ENCODE measurements around the gene IQSEC1.

IQSEC1 gene

DNA sequence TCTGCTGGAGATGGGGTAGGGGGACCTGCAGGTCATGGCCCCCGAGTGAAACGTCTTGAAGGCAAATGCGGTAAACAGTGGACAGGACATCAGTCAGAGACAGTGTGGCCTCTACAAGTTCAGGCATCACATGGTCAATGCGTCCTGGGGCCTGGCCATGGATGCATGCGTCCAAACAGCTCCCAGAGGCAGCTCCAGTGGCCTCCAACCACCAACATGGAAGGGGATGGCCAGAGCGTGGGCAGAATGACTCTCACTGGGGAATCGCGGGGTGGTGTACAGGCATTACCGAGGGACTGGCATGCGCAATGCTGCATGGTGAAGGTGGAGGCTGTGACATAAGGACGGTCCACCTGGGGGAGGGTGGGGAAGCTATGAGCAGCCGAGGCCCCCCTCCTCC, 35.6 kb upstream of the IQSEC1 start:
- TF ChIP-seq YY1 (IDR thresholded peaks at IDR 0.05; ENCODE audit: low read depth) (no peak), CEBPB (IDR thresholded peaks at IDR 0.05) (no peak)

DNA sequence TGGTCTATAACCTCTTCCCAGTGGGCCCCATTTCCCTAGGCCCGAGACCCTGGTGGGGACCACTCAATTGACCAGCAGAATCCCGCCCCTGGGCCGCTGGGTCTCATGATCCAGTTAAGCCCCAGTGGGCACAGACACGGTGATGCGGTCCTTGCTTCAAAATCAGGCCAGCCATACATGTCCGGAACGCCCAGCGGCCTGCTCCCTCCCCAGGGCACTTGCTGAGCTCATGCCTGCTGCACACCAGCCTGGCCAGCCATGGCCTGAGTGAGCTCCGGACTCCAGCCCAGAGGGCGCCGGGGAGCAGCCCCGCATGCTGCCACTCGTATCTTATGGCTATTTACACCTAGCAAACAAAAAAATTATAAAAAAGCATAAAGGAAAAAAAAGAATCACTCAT, 34.4 kb upstream of the IQSEC1 start:
- TF ChIP-seq TCF12 (IDR thresholded peaks at IDR 0.05; ENCODE audit: low read depth) (no peak), EP300 (IDR thresholded peaks at IDR 0.05; ENCODE audit: borderline replicate concordance) (no peak), CEBPB (IDR thresholded peaks at IDR 0.05) (no peak)

GRCh38 chr3:13106308-13107001, 33.2 kb upstream of the IQSEC1 start:
- TF ChIP-seq TAF1 (IDR thresholded peaks at IDR 0.05; ENCODE audit: low read depth) (no peak), TCF12 (IDR thresholded peaks at IDR 0.05; ENCODE audit: low read depth) (no peak), TEAD4 (IDR thresholded peaks at IDR 0.05) (no peak), NFIC (IDR thresholded peaks at IDR 0.05) (no peak), CEBPB (IDR thresholded peaks at IDR 0.05) (no peak), USF1 (IDR thresholded peaks at IDR 0.05) (no peak), EP300 (IDR thresholded peaks at IDR 0.05; ENCODE audit: borderline replicate concordance) (no peak), YY1 (IDR thresholded peaks at IDR 0.05; ENCODE audit: low read depth) (no peak), CREB1 (IDR thresholded peaks at IDR 0.05; ENCODE audit: low read depth) (no peak), EGR1 (IDR thresholded peaks at IDR 0.05) (no peak), ZBTB7A (IDR thresholded peaks at IDR 0.05; ENCODE audit: low read depth) (no peak), FOXM1 (IDR thresholded peaks at IDR 0.05; ENCODE audit: borderline replicate concordance, low read depth) (no peak), RAD21 (IDR thresholded peaks at IDR 0.05; ENCODE audit: low read depth) (no peak)
- TF ChIP-seq, protein P1, sequence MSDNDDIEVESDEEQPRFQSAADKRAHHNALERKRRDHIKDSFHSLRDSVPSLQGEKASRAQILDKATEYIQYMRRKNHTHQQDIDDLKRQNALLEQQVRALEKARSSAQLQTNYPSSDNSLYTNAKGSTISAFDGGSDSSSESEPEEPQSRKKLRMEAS (IDR thresholded peaks at IDR 0.05): no peak
- TF ChIP-seq, protein P2, sequence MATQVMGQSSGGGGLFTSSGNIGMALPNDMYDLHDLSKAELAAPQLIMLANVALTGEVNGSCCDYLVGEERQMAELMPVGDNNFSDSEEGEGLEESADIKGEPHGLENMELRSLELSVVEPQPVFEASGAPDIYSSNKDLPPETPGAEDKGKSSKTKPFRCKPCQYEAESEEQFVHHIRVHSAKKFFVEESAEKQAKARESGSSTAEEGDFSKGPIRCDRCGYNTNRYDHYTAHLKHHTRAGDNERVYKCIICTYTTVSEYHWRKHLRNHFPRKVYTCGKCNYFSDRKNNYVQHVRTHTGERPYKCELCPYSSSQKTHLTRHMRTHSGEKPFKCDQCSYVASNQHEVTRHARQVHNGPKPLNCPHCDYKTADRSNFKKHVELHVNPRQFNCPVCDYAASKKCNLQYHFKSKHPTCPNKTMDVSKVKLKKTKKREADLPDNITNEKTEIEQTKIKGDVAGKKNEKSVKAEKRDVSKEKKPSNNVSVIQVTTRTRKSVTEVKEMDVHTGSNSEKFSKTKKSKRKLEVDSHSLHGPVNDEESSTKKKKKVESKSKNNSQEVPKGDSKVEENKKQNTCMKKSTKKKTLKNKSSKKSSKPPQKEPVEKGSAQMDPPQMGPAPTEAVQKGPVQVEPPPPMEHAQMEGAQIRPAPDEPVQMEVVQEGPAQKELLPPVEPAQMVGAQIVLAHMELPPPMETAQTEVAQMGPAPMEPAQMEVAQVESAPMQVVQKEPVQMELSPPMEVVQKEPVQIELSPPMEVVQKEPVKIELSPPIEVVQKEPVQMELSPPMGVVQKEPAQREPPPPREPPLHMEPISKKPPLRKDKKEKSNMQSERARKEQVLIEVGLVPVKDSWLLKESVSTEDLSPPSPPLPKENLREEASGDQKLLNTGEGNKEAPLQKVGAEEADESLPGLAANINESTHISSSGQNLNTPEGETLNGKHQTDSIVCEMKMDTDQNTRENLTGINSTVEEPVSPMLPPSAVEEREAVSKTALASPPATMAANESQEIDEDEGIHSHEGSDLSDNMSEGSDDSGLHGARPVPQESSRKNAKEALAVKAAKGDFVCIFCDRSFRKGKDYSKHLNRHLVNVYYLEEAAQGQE (IDR thresholded peaks at IDR 0.05; ENCODE audit: low read depth): no peak

DNA sequence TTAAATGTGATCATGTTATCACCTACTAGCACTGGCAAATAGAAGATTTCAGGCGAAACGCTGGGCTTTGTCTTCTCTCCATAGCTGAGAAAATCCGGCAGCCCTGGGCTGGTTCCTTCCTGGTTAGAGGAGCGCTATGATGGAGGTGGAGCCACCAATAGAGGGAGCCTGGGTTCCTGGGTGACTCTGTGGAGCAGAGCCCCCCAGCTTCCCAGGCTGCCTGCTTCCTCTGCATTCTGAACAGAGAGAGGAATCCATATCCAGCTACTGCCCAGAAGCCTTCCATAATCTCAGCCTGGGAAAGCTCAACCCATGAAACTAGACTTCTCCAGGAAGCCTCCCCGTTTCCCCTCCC, 32.6 kb upstream of the IQSEC1 start:
- TF ChIP-seq CEBPB (IDR thresholded peaks at IDR 0.05) (no peak), RAD21 (IDR thresholded peaks at IDR 0.05; ENCODE audit: low read depth) (peak; percentile 23; the same call in 1 of the 2 replicates), FOXM1 (IDR thresholded peaks at IDR 0.05; ENCODE audit: borderline replicate concordance, low read depth) (no peak), EGR1 (IDR thresholded peaks at IDR 0.05) (no peak), CREB1 (IDR thresholded peaks at IDR 0.05; ENCODE audit: low read depth) (no peak)
- TF ChIP-seq, protein P1 (IDR thresholded peaks at IDR 0.05): no peak
- TF ChIP-seq, protein P2 (IDR thresholded peaks at IDR 0.05; ENCODE audit: low read depth): no peak

DNA sequence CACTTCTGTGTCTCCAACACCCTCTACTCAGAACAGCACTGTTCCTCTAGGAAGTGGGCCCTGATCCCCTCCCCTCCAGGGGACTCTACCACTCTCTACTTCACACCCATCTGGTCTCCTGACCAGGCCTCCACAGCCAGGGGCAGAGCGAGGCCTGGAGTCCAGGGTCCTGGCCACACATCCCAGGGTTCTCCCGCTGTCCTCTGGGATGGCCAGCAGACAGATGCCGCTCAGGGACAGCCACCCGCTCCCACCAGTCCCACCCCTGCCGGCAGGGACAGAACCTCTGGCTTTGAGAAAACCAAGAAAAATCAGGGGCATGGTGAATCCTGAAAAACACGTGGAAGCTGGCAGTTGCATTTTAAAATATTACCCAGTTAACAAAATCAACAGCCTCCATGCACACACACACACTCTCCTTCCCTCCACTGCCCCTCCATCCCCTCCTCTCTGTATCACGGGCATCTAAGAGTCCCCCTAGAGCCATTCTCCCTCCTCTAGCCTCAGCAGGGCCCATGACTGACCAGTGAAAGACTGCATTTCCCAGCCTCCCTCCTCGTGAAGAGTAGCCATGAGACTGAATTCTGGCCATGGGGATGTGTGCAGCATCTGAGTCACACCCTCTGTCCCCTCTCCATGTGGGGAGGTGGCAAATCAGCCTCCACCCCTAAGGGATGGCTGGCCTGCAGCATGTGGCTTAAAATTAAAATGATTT, 32.1 kb upstream of the IQSEC1 start:
- TF ChIP-seq, protein P1 (IDR thresholded peaks at IDR 0.05): no peak
- TF ChIP-seq TCF12 (IDR thresholded peaks at IDR 0.05; ENCODE audit: low read depth): no peak
- TF ChIP-seq YY1 (IDR thresholded peaks at IDR 0.05; ENCODE audit: low read depth): no peak
- no peak for TF ChIP-seq RAD21 (IDR thresholded peaks at IDR 0.05; ENCODE audit: low read depth)
- no peak for TF ChIP-seq FOXM1 (IDR thresholded peaks at IDR 0.05; ENCODE audit: borderline replicate concordance, low read depth)
- TF ChIP-seq CREB1 (IDR thresholded peaks at IDR 0.05; ENCODE audit: low read depth): no peak
- TF ChIP-seq TEAD4 (IDR thresholded peaks at IDR 0.05): no peak
- TF ChIP-seq NFIC (IDR thresholded peaks at IDR 0.05): no peak
- no peak for TF ChIP-seq ZBTB7A (IDR thresholded peaks at IDR 0.05; ENCODE audit: low read depth)
- no peak for TF ChIP-seq EP300 (IDR thresholded peaks at IDR 0.05; ENCODE audit: borderline replicate concordance)
- TF ChIP-seq, protein P2 (IDR thresholded peaks at IDR 0.05; ENCODE audit: low read depth): no peak
- TF ChIP-seq EGR1 (IDR thresholded peaks at IDR 0.05): no peak
- TF ChIP-seq USF1 (IDR thresholded peaks at IDR 0.05): no peak
- no peak for TF ChIP-seq TAF1 (IDR thresholded peaks at IDR 0.05; ENCODE audit: low read depth)
- no peak for TF ChIP-seq CEBPB (IDR thresholded peaks at IDR 0.05)

All from Ishikawa (cell line).